ENCODE results near the gene ATRN. TPM values are rescaled to one million over a fixed set of nuclear protein-coding genes. Genes with fewer than 3 reads are reported as not detected.
A peak's percentile ranks its signal among the peaks of the same experiment; 100 is the strongest.

ATRN gene
- total RNA-seq, 1 donor from 2014 or later: 37.0 TPM

DNA sequence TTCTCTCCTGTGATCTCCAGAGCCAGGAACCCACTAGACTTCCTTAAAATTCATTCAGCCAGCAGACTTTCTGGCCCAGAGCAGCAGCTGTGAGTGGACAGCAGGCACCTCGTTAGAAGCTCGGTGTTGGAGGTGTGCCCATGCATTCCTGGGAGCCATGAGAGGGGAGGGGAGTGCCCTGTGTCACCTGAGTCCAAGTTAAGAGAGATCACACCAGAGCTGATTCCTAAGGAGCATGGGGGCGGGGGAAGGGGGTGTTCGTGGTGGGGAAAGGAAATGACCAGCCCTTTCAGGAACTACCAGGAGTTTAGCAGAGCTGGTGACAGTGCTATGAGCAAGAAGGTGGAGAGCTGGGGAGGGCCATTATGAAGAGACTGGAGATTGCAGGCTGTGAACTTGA lies 145.4 kb downstream of the ATRN start:
- H3K36me3 Mint-ChIP-seq (ENCODE audit: low read depth, unreplicated experiment): no peaks in the 10 kb centered on the region

DNA sequence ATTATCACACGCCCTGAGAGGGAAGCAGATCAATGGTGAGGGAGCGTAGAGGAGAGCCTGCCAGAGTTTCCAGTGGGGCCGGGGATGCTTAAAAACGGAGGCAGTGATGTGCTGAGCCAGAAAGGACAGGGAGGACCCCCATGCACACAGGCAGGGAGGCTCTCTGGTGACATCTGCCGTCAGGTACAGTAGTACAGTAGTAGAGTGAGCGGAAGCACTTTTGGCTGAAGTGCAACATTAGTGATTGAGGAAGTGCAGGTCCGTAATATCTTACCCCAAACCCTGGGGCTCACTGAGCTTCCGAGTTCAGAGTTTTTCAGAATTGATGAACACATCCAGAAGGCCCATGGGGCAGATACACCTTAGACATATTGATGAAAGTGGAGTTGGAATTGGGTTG lies 150.3 kb downstream of the ATRN start:
- Mint-ChIP-seq H3K27me3 (ENCODE audit: unreplicated experiment) (no peaks in the 10 kb centered on the region), H3K27ac (ENCODE audit: unreplicated experiment) (no peak overlapping the region), H3K36me3 (ENCODE audit: low read depth, unreplicated experiment) (no peaks in the 10 kb centered on the region), H3K4me1 (ENCODE audit: unreplicated experiment) (peaks cover 24% of the 10 kb centered on the region), H3K4me3 (ENCODE audit: unreplicated experiment) (no peak overlapping the region), H3K9me3 (ENCODE audit: unreplicated experiment) (no peaks in the 10 kb centered on the region)
- TF ChIP-seq, protein P1, sequence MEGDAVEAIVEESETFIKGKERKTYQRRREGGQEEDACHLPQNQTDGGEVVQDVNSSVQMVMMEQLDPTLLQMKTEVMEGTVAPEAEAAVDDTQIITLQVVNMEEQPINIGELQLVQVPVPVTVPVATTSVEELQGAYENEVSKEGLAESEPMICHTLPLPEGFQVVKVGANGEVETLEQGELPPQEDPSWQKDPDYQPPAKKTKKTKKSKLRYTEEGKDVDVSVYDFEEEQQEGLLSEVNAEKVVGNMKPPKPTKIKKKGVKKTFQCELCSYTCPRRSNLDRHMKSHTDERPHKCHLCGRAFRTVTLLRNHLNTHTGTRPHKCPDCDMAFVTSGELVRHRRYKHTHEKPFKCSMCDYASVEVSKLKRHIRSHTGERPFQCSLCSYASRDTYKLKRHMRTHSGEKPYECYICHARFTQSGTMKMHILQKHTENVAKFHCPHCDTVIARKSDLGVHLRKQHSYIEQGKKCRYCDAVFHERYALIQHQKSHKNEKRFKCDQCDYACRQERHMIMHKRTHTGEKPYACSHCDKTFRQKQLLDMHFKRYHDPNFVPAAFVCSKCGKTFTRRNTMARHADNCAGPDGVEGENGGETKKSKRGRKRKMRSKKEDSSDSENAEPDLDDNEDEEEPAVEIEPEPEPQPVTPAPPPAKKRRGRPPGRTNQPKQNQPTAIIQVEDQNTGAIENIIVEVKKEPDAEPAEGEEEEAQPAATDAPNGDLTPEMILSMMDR (IDR thresholded peaks at IDR 0.05; ENCODE audit: unreplicated experiment): no peak
- peak; percentile 22 for DNase-seq (ENCODE audit: low spot score)

More for the DNA sequence above, 145.4 kb downstream of the ATRN start:
- Mint-ChIP-seq H3K4me3 (ENCODE audit: unreplicated experiment) (no peak overlapping the region), H3K27me3 (ENCODE audit: unreplicated experiment) (peaks cover 2% of the 10 kb centered on the region), H3K27ac (ENCODE audit: unreplicated experiment) (no peak overlapping the region), H3K4me1 (ENCODE audit: unreplicated experiment) (peaks cover 20% of the 10 kb centered on the region), H3K9me3 (ENCODE audit: unreplicated experiment) (no peaks in the 10 kb centered on the region)
- TF ChIP-seq, protein P1 (IDR thresholded peaks at IDR 0.05; ENCODE audit: unreplicated experiment): no peak
- DNase-seq (ENCODE audit: low spot score): no peak

DNA sequence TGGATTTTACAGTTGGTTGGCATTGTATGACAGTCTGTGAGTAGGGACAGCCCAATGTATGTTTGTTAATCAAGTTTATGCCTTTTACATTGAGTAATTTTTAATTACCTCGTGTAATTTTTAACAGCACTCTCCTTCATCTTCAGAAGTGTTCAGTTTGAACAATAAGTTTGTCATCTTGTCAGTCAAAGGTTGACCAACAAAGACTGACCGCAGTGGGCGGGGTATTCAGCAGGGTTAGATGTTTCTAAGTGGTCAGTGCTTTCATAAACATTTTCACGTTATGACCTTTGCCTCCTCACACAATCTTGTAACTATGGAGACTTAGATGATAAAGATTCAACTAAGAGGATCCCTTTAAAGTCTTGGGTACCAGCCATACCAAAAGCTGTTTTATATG lies 151.6 kb downstream of the ATRN start:
- no peaks in the 10 kb centered on the region for H3K9me3 Mint-ChIP-seq (ENCODE audit: unreplicated experiment)
- H3K4me1 Mint-ChIP-seq (ENCODE audit: unreplicated experiment): peaks cover 17% of the 10 kb centered on the region
- H3K36me3 Mint-ChIP-seq (ENCODE audit: low read depth, unreplicated experiment): no peaks in the 10 kb centered on the region
- TF ChIP-seq, protein P1 (IDR thresholded peaks at IDR 0.05; ENCODE audit: unreplicated experiment): no peak
- no peak for DNase-seq (ENCODE audit: low spot score)
- no peak overlapping the region for H3K4me3 Mint-ChIP-seq (ENCODE audit: unreplicated experiment)
- no peak overlapping the region for H3K27ac Mint-ChIP-seq (ENCODE audit: unreplicated experiment)
- no peaks in the 10 kb centered on the region for H3K27me3 Mint-ChIP-seq (ENCODE audit: unreplicated experiment)

DNA sequence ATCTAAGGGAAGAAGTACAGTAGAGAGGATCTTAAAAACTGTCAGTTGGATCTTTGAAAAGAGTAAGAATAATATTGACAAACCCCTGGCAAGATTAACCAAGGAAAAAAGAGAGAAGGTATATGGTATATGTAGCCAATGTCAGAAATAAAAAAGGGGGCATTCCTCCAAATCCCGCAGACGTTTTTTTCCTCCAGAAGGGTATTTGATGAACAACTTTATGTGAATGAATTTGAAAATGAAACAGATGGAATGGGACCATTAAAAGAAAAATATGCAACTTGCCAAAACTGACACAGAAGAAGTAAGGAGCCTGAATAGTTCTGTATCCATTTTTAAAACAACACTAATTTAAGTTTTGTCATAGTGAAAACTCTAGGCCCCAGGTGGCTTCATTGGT lies 156.7 kb downstream of the ATRN start:
- Mint-ChIP-seq H3K36me3 (ENCODE audit: low read depth, unreplicated experiment) (peaks cover 3% of the 10 kb centered on the region), H3K9me3 (ENCODE audit: unreplicated experiment) (no peaks in the 10 kb centered on the region), H3K4me3 (ENCODE audit: unreplicated experiment) (no peak overlapping the region), H3K4me1 (ENCODE audit: unreplicated experiment) (peaks cover 20% of the 10 kb centered on the region), H3K27me3 (ENCODE audit: unreplicated experiment) (peaks cover under 1% of the 10 kb centered on the region), H3K27ac (ENCODE audit: unreplicated experiment) (no peak overlapping the region)
- TF ChIP-seq, protein P1 (IDR thresholded peaks at IDR 0.05; ENCODE audit: unreplicated experiment): no peak
- DNase-seq (ENCODE audit: low spot score): no peak

DNA sequence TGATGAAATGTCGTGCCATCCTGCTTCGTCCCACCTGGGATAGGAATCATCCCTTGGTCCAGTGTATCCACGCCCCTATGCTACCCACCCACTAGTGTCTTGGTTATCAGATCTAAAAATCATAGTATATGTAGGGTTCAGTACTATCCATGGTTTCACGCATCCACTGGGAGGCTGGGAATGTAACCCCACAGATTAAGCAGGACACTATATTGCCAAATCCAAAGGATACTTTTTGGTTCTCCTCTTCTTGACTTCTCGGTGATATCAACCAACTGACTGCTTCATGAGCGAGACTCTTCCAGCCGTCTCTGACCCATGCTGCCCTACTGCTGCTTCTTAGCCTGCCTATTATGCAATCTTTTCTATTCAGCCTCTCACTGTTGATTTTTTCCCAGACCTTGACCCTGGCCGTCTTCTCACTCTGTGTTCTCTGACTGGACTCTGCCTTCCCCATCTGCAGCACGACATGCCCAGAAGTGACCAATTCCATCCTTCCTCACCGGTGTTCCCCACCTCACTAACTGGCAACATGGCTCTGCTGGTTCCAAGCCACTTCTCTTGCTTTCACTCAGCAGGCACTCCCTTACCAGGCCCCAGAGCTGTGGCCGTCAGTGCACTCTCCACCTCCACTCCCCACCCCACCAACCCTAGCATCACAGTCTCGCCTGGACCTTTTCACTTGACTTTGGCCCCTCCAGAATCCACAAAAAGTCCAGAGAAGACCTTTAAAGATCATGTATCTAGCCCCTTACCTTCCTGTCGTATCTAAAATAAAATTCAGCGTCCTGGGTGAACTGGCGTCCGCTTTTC lies 157.9 kb downstream of the ATRN start:
- H3K27ac Mint-ChIP-seq (ENCODE audit: unreplicated experiment): no peak overlapping the region
- no peak overlapping the region for H3K4me3 Mint-ChIP-seq (ENCODE audit: unreplicated experiment)
- DNase-seq (ENCODE audit: low spot score): no peak
- peaks cover 3% of the 10 kb centered on the region for H3K27me3 Mint-ChIP-seq (ENCODE audit: unreplicated experiment)
- H3K36me3 Mint-ChIP-seq (ENCODE audit: low read depth, unreplicated experiment): peaks cover 3% of the 10 kb centered on the region
- H3K4me1 Mint-ChIP-seq (ENCODE audit: unreplicated experiment): peaks cover 9% of the 10 kb centered on the region
- TF ChIP-seq, protein P1 (IDR thresholded peaks at IDR 0.05; ENCODE audit: unreplicated experiment): no peak
- H3K9me3 Mint-ChIP-seq (ENCODE audit: unreplicated experiment): no peaks in the 10 kb centered on the region
